Endothelial cell of umbilical vein (primary cell): ENCODE measurements around the gene PTBP2.

Source experiments
- FOS ChIP-seq: IDR thresholded peaks from 2 replicates; pipeline ENCODE4 v1.6.1; 2011; ENCODE audit warnings: mild to moderate bottlenecking, low read length, moderate library complexity, borderline replicate concordance; ENCODE audit not compliant: insufficient read depth
- JUN ChIP-seq: IDR thresholded peaks from 2 replicates; pipeline ENCODE4 v1.6.1; 2011; ENCODE audit warnings: borderline replicate concordance, low read depth; ENCODE audit not compliant: insufficient read length, insufficient read depth
- POLR2AphosphoS5 ChIP-seq: IDR thresholded peaks from 2 replicates; pipeline ENCODE4 v1.6.1; 2012; ENCODE audit warnings: low read depth, mild to moderate bottlenecking, control low read depth, low read length, moderate library complexity; ENCODE audit not compliant: insufficient read depth
- TF ChIP-seq, protein P1 (sequence below), 2 donors: IDR thresholded peaks; 1 replicate in 1 of 2; 2 replicates in 1 of 2; pipeline ENCODE4 v1.5.1; 2011; ENCODE audit warnings: low read length in 2 of 2, mild to moderate bottlenecking in 2 of 2, moderate library complexity in 2 of 2, control low read depth in 1 of 2, inconsistent platforms in 1 of 2, low read depth in 1 of 2; ENCODE audit not compliant: insufficient read depth in 1 of 2; ENCODE audit errors: extremely low read depth in 1 of 2

DNA sequence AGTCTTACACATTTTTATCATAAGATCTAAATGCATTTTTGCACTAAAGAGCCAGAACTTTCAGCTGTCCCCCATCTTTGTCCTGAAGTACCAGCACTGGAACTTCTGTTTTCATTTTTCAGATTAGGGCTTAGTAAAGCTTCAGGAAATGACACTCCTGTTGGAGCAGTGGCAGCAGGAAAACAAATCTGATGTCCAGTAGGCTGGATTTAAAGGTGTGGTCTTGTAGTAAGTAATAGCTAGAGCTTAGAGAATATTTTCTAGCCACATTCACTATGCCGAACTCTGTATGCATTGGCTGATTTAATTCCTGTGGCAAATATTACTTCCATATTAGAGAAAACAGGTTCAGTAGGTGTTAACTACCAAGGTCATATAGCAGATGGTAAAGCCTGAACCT is 103.6 kb downstream of the PTBP2 start:
- no peak for TF ChIP-seq POLR2AphosphoS5
- TF ChIP-seq, protein P1, sequence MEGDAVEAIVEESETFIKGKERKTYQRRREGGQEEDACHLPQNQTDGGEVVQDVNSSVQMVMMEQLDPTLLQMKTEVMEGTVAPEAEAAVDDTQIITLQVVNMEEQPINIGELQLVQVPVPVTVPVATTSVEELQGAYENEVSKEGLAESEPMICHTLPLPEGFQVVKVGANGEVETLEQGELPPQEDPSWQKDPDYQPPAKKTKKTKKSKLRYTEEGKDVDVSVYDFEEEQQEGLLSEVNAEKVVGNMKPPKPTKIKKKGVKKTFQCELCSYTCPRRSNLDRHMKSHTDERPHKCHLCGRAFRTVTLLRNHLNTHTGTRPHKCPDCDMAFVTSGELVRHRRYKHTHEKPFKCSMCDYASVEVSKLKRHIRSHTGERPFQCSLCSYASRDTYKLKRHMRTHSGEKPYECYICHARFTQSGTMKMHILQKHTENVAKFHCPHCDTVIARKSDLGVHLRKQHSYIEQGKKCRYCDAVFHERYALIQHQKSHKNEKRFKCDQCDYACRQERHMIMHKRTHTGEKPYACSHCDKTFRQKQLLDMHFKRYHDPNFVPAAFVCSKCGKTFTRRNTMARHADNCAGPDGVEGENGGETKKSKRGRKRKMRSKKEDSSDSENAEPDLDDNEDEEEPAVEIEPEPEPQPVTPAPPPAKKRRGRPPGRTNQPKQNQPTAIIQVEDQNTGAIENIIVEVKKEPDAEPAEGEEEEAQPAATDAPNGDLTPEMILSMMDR (IDR thresholded peaks at IDR 0.05; ENCODE audit: extremely low read depth in 1 of 2, insufficient read depth in 1 of 2, low read depth in 1 of 2, low read length in 2 of 2) = no peak
- no peak for TF ChIP-seq FOS
- TF ChIP-seq JUN = no peak
